C4-2B (cell line): ENCODE data around the gene IGFBP4.

ENCODE experiments used
- H3K27ac ChIP-seq: fragments of 450-650 bp; 2 replicates; pipeline ENCODE4 v1.5.1; 2017
- ZFX ChIP-seq: fragments of 450-650 bp; IDR thresholded peaks from 2 replicates; pipeline ENCODE4 v1.6.1; 2017
- TF ChIP-seq, protein P1 (sequence below): fragments of 450-650 bp; conservative IDR thresholded peaks from 2 replicates; pipeline ENCODE4 v1.5.1; 2017; ENCODE audit warnings: mild to moderate bottlenecking

IGFBP4 gene

DNA sequence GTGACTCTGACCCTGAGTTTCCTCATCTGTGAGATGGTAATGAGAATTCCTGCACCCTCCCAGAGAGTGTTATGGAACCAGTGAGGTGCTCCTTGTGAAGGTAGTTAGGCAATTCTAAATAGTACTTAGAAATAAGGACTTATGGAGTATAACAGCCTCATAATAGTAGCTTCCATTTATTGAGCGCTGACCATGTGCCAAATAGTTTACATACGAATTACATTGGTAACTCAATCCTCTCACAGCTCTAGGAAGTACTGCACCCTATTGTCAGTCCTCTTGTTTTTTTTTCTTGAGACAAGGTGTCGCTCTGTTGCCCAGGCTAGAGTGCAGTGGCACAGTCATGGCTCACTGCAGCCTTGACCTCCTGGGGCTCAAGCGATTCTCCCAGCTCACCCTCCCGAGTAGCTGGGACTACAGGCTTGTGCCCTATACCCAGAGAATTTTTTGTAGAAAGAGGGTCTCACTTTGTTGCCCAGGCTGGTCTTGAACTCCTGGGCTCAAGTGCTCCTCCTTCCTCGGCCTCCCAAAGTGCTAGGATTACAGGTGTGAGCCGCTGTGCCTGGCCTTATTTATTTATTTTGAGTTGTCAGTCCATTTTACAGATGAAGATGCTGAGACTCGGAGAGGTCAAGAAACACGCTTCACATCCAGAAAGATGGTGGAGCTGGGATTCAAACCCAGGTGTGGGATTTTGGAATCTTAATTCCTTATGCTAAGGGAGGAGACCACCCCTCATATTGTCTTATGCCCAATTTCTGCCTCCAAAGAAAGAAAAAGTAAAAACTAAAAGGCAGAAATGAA, 55.2 kb downstream of the IGFBP4 start:
- H3K27ac ChIP-seq: peak overlapping the region; percentile 72
- no peak for TF ChIP-seq ZFX
- TF ChIP-seq, protein P1, sequence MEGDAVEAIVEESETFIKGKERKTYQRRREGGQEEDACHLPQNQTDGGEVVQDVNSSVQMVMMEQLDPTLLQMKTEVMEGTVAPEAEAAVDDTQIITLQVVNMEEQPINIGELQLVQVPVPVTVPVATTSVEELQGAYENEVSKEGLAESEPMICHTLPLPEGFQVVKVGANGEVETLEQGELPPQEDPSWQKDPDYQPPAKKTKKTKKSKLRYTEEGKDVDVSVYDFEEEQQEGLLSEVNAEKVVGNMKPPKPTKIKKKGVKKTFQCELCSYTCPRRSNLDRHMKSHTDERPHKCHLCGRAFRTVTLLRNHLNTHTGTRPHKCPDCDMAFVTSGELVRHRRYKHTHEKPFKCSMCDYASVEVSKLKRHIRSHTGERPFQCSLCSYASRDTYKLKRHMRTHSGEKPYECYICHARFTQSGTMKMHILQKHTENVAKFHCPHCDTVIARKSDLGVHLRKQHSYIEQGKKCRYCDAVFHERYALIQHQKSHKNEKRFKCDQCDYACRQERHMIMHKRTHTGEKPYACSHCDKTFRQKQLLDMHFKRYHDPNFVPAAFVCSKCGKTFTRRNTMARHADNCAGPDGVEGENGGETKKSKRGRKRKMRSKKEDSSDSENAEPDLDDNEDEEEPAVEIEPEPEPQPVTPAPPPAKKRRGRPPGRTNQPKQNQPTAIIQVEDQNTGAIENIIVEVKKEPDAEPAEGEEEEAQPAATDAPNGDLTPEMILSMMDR: no peak

DNA sequence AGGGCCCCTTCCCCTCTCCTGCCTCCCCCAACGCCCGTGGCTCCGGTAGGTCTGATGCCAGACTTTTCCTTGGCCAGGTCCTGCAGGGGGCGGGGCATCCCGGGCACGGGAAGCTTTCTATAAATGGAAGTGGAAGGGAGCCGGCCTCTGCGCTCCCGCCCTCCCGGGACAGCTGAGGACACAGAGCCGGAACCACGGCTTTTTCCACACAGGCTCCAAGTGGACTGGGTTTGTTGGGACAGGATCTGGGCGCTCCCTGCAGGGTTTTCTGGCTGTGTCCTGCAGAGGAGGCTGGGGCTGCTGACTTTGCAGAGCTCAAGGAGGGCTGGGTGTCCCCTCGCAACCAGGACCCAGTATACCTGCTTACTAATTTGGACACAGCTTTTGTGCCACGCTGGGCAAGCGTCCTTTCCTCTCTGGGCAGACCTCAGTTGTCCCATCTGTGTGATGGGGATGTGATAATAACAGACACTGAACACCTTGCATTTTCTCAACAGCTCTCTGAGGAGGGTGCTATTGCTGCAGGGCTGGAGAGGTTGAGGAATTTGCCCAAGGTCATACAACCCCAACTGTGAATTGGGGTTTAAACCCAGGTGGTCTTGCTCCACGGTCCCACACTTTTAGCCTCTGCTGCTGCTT, 56.4 kb downstream of the IGFBP4 start:
- H3K27ac ChIP-seq: peak overlapping the region; percentile 72
- TF ChIP-seq, protein P1: no peak
- TF ChIP-seq ZFX: no peak

DNA sequence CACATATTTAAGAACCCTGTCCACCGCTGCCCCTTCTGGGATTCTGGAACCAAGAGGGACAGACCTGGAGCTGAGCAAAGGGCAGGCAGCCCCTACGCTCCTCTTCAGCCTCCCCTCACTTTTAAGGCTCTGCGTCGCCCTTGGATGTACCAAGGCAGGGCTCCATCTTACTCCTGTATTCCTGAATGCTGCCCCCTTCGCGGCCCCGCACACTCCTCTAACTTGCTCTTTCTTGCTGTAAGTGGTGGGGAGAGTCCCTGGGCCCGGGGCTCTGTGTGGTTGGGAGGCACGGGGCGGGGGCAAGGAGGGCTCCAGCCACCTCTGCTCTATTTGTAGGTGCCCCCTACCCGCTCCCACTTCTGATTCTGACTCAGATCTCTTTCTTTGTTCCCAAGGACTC, 56.9 kb downstream of the IGFBP4 start:
- H3K27ac ChIP-seq: peak overlapping the region; percentile 72
- TF ChIP-seq, protein P1: no peak
- TF ChIP-seq ZFX: no peak

DNA sequence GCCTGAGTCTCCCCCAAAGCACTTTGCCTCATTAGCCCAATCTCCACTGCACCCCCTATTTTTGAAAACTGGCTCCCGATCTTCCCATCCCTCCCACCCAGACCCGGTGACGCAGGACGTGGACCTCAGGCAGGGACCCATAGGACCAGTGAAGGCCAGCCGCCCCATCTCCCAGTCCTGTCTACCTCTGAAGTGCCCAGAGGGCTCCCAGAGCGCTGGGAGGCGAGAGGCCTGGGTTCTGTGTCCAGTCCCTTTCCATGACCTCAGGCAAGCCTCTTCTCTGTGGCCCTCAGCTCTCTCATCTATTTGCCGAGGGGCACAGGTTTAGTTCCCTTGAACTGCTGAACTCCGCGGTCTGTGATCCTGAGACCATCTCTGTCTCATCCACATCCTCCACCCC, 57.5 kb downstream of the IGFBP4 start:
- TF ChIP-seq, protein P1: no peak
- no peak for TF ChIP-seq ZFX
- peak overlapping the region; percentile 72 for H3K27ac ChIP-seq

DNA sequence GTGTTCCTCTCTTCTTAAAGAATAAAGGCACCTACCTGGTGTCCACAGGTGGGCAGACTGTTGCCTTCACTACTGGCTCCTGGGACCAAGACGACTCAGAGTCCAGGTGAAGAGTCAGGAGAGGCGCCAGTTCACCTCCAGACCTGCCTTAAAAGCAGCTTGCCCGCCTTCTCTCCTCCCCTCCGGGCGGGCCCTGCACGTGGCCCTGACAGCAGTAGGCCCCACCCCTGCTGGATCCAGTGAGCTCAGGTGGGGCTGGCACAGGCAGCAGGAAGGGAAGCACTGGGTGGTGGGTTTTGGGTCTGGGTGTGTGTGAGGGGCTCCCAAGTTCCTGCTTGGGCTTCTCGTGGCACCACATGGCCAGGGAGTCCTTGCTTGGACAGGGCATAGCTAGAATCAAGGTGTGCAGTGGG, 58.3 kb downstream of the IGFBP4 start, which contains the start of gene TNS4:
TNS4 (minus strand) TSS at position 125 of the 413 bp plus-strand sequence. CDS start 5,198 bp downstream, outside the sequence.
- TF ChIP-seq, protein P1: no peak
- no peak for TF ChIP-seq ZFX
- H3K27ac ChIP-seq: peak within 1 kb of the TSS; percentile 72

DNA sequence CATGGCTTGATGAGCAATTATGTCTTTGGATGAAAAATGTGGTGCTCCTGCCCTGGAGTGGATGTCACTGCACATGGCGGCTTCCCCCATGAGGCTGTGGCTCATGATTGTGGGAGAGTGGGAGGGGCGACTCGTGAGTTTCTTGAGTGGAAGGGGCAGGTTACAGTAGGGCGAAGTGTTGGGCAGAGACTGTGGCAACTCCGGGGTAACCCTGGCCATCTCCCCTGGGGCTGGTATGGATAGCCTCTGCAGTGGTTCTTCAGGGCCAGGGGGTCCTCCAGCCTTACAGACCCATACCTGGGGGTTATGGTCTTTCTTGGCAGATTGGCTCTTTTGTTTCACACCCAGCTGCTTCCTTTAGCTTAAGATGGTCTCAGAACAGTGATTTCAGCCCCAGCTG, 59.5 kb downstream of the IGFBP4 start:
- no peak for TF ChIP-seq ZFX
- TF ChIP-seq, protein P1: no peak
- H3K27ac ChIP-seq: no peak overlapping the region

DNA sequence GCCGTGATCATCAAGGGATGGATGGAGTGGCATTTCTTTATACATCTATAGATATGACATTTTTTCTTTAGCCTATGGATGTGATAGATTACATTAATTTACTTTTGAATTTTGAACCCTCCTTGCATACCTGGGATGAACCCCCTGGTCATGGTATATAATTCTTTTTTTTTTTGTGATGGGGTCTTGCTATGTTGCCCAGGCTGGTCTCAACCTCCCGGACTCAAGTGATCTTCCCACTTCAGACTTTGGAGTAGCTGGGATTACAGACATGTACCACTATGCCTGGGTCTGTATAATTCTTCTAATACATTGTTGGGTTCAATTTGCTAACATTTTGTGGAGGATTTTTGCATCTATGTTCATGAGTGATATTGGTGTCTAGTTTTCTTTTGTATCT, 59.9 kb downstream of the IGFBP4 start:
- TF ChIP-seq, protein P1: no peak
- TF ChIP-seq ZFX: no peak
- H3K27ac ChIP-seq: no peak overlapping the region
